Stomach (tissue), 4 donors: ENCODE measurements around the gene ARMH1.

Source experiments
- POLR2AphosphoS5 ChIP-seq, 3 donors: sonication (generic); formaldehyde crosslinking; IDR thresholded peaks; one replicate each; pipeline ENCODE4 v1.6.1; 2016; ENCODE audit warnings: antibody characterized with exemption in 3 of 3
- TF ChIP-seq, protein P1 (sequence below), 7 experiments: fragments of 450-650 bp in 4 of 7; fragments of 200-600 bp in 3 of 7; sonication (generic) in 3 of 7; IDR thresholded peaks; one replicate each; pipeline ENCODE4 v1.5.1; 2016 to 2019; ENCODE audit warnings: antibody characterized with exemption in 7 of 7, control low read depth in 2 of 7, mild to moderate bottlenecking in 1 of 7

DNA sequence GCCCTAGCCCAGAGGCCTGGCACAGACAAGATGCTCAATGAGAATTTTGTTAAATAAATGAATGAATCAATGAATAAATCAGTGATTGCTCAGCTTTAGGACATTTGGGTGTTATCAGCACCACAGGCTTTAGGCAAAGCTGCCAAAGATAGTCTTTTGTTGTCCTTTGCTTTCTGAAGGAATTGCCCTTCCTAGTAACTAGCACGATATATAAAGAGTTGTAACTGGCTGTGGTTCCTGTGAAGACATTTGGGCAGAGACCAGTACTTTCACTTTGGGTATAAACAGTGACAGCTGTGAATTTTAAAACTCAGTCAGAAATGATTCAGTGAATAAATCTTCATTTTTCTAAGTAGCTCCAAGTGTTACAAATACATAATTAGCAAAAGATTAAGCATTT lies 43.1 kb downstream of the ARMH1 start:
- TF ChIP-seq, protein P1, sequence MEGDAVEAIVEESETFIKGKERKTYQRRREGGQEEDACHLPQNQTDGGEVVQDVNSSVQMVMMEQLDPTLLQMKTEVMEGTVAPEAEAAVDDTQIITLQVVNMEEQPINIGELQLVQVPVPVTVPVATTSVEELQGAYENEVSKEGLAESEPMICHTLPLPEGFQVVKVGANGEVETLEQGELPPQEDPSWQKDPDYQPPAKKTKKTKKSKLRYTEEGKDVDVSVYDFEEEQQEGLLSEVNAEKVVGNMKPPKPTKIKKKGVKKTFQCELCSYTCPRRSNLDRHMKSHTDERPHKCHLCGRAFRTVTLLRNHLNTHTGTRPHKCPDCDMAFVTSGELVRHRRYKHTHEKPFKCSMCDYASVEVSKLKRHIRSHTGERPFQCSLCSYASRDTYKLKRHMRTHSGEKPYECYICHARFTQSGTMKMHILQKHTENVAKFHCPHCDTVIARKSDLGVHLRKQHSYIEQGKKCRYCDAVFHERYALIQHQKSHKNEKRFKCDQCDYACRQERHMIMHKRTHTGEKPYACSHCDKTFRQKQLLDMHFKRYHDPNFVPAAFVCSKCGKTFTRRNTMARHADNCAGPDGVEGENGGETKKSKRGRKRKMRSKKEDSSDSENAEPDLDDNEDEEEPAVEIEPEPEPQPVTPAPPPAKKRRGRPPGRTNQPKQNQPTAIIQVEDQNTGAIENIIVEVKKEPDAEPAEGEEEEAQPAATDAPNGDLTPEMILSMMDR (IDR thresholded peaks at IDR 0.05) = no peak
- TF ChIP-seq POLR2AphosphoS5 (IDR thresholded peaks at IDR 0.05) = no peak
